HG02623 (cell line): ENCODE measurements around the gene PRR29.
"Not testable (repeated sequence)": the region's sequence is repeated elsewhere in the genome, so short reads cannot be mapped to it uniquely, and the experiment has no call there.

Experiments
- ATAC-seq: cut with Tn5 transposase; IDR thresholded peaks from one replicate; pipeline ENCODE4 v1.9.1; 2021; ENCODE audit warnings: moderate library complexity; ENCODE audit not compliant: unreplicated experiment

Gene PRR29

GRCh38 chr17:63996430-63997182, 1.5 kb upstream of the PRR29 start:
- ATAC-seq: no peak

- ATAC-seq: no peak
Observed at GRCh38 chr17:63997341-63998048, 656 bp upstream of the PRR29 start.

DNA sequence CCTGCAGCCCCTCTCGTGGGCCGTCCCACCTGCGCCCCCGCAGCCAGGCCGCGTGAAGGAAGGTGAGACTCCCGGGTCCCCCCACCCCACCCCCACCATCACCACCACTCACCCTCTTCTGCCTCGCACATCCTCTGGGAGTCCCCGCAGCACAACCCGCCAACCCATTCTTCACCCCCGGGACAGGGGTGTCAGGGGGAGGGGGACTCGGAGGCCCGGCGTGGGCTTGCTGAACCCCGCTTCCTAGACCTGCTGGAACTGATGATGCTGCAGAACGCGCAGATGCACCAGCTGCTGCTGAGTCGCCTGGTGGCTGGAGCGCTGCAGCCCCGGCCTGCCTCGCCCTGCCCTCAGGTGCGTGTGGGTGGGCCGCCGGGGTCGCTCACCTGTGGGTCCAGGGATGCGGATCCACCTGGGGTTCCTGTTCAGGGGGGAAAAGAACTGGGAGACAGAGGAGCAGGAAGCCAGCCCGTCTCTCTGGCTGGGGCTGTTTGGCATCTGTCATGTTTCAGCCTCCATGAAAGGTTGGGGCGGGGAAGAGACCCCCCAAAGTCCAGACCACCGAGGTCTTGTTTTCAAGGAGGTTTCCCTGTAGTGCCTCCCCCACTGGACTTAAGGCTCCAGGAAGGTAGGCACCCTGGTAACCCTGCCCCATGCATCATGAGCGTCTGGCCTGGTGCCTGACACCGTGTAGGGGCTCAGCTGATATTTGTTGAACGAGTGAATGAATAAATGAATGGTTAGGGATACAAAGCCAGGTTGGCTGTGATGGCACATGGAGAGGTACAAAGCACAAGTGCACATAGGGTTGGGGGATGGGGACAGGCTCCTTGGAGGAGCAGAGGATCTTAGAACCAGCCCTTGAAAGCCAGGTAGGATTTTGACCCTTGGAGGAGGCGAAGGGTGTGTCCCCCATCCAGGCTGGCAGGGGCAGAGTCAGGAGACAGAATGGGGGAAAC, 849 bp downstream of the PRR29 start:
- ATAC-seq: no peak

DNA sequence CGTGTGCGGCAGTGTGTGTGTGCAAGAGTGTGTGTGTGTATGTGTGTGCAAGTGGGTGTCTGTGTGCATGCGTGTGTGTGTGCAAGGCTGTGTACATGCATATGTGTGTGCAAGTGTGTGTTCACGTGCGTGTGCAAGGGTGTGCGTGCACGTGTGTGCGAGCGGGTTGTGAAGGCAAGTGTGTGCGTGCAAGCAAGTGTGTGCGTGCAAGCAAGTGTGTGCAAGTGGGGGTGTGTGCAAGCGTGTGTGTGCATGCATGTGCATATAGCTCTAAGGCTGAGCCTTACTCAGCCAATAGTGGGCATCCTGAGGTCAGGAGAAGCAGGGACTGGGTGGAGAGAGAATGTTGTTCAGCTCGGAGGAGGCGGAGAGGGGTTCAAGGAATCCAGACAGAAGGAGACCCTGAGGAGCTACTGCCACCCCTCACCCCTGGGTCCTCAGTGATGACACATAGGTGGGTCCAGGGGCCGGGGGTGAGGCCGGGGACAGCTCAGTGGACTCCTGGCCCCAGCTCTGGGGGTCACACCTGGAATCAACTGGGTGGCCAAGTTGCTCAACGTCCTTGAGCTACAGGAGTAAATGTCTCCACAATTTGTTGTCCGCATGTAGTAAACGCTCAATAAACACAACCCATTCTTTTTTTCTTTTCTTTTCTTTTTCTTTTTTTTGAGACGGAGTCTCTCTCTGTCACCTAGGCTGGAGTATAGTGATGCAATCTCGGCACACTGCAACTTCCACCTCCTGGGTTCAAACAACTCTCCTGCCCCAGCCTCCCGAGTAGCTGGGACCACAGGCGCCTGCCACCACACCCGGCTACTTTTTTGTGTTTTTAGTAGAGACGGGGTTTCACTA, 1.8 kb downstream of the PRR29 start:
- no peak for ATAC-seq

DNA sequence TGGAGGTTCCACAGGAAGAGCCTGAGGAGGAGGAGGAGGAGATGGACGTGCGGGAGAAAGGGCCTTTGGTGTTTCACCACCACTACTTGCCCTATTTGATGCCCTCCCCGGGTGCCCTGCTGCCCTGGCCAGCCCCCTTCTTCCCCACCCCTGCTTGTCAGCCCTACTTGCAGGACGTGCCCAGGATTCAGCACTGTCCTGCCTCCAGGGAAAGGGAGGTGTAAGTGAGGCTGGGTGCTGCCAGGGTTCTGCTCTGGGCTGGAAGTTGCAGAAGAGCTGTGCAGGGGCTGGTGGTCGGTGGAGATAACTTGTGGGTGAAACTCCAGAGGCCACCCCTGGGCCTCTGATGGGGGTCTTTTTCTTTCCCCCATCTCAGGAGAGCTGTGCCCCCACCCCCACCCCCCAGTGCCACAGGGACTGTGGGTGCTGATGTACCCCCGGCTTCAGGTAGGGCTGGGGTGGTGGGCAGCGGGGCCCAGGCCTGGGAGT, 3.0 kb downstream of the PRR29 start:
- ATAC-seq: no peak

- no peak for ATAC-seq
Observed at GRCh38 chr17:64001763-64002529, 3.8 kb downstream of the PRR29 start.

- no peak for ATAC-seq
Observed at GRCh38 chr17:64002658-64003525, 4.7 kb downstream of the PRR29 start.

DNA sequence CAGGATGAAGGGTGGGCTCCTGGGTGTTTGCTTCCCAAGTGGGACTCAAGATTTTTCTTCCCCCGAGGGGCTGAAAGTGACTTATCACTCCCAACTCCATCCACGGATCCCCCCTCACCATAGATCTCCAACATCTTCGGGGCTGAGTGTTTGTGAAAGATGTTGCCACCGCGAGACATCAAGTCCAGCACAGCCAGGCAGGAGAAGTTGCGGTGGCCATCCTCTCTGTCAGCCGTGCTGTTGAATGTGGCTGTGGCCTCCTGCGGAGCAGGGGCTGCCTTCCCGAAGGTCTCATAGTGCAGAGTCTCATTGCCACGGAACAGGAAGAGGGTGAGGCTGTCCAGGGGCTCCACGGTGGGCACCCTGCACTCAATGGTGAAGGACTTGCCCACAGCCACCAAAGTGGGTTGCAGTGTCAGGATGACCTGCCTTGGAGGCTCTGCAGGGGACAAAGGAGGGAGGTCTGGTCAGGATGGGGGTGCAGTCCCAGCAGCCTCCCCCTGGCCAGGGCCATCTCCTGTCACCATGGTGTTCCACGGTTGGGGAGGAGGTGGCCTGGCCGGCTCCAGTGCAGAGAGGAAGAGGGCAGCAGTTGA, 5.5 kb downstream of the PRR29 start:
- no peak for ATAC-seq

- ATAC-seq: no peak
Observed at GRCh38 chr17:64004218-64004770, 6.1 kb downstream of the PRR29 start.

GRCh38 chr17:64004903-64005733, 7.0 kb downstream of the PRR29 start:
- no peak for ATAC-seq

GRCh38 chr17:64005734-64006167, 7.6 kb downstream of the PRR29 start:
- no peak for ATAC-seq

DNA sequence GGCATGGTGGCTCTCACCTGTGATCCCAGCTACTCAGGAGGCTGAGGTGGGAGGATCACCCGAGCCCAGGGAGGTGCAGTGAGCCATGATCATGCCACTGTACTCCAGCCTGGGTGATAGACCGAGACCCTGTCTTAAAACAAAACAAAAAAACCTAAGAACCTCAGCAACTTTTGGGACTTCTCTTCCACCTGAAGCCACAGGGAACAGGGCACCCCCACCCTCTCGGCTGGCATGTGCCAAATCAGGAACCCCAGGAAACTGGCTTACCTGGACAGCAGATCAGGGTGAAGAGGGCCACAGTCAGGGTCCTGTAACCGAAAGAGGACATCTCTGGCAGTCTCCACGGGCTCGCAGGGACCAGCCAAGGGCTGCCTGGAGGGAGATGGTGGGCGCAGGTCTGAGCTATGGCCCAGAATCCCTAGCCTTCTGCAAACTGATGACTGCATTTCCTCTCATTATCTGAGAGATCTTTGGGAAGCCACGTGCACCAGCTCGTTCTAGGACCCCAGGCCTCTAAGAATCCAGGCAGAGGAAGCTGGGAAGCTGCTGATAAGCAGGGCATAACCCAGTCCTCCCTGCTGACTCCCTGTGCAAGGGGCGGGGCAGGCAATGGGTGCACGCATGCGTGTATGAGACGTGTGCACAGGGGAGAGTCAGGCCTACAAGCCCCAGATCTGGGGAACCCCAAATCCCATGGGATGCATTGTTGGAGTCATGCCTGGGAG, 8.4 kb downstream of the PRR29 start:
- ATAC-seq: no peak

DNA sequence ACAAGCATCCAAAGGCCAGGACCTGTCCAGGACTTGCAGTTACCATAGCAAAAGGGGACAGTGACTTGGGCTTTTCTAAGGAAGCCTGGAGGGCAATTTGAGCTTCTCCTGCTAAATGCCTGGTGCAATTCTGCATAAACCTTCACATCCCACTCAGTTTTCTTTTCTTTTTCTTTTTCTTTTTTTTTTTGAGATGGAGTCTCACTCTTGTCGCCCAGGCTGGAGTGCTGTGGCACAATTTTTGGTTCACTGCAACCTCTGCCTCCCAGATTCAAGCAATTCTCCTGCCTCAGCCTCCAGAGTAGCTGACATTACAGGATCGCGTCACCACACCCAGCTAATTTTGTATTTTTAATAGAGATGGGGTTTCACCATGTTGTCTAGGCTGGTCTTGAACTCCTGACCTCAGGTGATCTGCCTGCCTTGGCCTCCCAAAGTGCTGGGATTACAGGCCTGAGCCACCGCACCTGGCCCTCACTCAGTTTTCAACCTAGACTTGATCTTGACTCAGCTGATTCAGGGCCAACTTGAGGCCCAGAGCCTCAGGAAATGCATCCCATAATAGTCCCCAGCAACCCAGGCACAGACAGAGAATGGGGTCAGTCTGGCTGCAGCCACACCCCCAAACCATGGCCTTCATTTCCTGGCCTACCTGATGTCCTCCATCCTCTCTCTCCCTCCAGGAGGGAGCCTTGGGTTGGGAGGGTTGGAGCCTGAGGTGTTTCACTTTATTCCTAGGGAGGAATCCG, 9.1 kb downstream of the PRR29 start:
- ATAC-seq: not testable (repeated sequence)

DNA sequence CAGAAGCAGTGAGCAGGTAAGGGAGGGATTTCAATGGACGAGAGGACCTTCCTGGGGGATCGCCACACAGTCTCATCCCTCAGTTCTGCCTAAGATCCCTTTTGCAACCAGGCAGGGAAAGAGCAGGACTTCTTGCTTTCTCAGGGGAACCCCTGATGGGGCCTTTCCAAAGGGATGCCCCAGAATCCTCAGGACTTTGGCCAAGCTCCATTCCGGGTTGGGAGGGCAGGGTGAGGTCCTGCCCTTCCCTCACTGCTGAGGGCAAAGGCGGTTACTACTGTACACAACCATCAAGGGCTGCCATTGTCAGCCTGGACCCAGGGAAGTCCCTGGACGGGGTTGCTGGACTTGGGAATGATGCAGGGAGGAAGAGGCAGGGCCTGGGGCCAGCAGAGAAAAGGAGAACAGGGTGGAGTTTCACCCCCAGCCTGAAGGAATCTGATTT, 9.7 kb downstream of the PRR29 start:
- ATAC-seq: no peak

DNA sequence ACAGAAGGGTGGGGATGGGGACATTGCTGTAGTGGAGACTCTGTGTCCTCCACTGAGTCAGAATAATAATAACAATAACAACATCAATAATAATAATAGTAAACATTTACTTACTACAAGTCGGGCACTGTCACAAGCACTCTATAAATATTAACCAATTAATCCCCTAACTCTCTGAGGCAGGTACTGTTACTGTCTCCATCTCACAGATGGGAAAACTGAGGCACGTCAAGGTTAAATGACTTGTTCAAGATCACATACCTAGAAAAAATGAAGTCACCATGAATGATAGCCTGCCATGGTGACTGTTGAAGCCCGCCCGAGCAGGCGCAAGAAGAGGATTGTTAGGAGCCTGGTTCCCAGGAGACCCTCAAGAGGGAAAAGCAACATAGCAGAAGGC, 10.2 kb downstream of the PRR29 start:
- ATAC-seq: no peak

DNA sequence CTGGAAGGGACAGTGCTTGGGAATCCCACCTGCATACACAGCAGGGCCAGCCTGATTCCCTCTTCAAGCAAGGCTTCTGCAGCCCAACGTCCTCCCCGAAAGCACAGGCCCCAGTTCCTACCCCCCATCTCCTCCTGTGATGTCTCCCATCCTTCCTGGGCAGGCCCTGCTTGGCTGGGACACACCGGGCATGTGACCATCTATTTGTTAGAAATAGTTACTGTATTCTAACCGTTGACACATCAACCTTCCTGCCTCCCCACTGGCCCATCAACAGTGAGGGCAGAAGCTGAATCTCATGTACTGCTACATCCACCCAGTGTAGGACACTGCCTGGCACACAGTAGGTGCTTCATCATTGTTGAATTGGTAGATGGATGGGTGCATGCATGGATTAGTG, 10.7 kb downstream of the PRR29 start:
- no peak for ATAC-seq
